ENCODE measurements around the gene PTMS. TPM values are rescaled to one million over a fixed set of nuclear protein-coding genes. Genes with fewer than 3 reads are reported as not detected.

Gene PTMS
- total and polyA plus RNA-seq, 9 of the 15 experiments (the other 6 are each of a cell fraction or from before 2014, with no cell fraction given): 5.1 to 287 (median 78.5) TPM

DNA sequence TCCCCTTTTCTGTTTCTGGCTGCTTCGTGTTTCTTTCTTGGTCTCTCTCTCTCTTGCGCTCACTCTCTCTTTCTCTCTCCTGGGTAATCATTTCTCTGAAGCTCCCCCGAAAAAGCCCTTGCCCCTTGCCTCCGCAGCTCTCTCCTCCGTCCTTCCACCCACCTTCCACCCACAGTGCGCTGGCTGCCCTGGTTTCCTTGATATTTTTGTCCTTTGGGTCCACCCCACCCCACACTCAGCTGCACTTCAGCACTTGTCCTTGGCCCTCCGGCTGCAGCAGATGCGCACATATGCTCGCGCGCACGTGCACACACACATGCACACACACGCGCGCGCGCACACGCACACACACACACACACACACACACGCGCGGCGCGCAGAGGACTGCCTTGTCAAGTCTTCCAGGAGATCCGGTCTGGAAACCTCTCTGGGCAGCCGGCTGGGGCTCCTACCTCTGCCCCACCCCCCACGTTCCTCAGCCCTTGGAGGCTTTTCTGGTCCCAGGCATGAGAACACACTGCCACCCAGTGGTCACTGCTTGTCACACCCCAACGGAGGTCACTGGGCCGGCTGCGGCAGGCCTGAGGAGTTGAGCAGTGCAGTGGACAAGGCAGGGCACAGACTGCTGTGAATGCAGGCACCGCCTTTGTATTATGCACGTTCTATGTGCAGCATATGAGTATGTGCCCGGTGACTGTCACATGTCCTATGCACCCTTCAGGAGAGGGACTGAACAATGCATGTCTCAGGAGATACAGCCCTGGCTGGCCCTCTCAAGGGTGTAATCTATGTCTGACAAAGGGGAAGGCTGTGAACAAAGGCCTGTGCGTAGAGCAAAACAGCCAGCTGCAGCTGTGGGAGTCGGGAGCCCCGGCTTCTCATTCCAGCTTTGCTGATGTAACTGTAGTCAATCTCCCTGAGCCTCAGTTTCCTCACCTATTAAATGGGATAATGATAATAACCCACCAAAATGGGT, 12.7 kb downstream of the PTMS start (continued):
- TF ChIP-seq, protein P1, sequence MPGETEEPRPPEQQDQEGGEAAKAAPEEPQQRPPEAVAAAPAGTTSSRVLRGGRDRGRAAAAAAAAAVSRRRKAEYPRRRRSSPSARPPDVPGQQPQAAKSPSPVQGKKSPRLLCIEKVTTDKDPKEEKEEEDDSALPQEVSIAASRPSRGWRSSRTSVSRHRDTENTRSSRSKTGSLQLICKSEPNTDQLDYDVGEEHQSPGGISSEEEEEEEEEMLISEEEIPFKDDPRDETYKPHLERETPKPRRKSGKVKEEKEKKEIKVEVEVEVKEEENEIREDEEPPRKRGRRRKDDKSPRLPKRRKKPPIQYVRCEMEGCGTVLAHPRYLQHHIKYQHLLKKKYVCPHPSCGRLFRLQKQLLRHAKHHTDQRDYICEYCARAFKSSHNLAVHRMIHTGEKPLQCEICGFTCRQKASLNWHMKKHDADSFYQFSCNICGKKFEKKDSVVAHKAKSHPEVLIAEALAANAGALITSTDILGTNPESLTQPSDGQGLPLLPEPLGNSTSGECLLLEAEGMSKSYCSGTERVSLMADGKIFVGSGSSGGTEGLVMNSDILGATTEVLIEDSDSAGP (CRISPR knock-in tag; IDR thresholded peaks at IDR 0.05): no peak
- TF ChIP-seq HNRNPUL1 (IDR thresholded peaks at IDR 0.05; ENCODE audit: low read length) (no peak), EGR1 (conservative IDR thresholded peaks at IDR 0.05) (peak; percentile 55), KDM1A (IDR thresholded peaks at IDR 0.05) (peak in 1 of 2 experiments; percentile 83; a peak in 2 of 4 replicates), HMG20B (CRISPR knock-in tag; IDR thresholded peaks at IDR 0.05) (no peak), CHCHD3 (CRISPR knock-in tag; IDR thresholded peaks at IDR 0.05) (no peak)
- TF ChIP-seq, protein P2, sequence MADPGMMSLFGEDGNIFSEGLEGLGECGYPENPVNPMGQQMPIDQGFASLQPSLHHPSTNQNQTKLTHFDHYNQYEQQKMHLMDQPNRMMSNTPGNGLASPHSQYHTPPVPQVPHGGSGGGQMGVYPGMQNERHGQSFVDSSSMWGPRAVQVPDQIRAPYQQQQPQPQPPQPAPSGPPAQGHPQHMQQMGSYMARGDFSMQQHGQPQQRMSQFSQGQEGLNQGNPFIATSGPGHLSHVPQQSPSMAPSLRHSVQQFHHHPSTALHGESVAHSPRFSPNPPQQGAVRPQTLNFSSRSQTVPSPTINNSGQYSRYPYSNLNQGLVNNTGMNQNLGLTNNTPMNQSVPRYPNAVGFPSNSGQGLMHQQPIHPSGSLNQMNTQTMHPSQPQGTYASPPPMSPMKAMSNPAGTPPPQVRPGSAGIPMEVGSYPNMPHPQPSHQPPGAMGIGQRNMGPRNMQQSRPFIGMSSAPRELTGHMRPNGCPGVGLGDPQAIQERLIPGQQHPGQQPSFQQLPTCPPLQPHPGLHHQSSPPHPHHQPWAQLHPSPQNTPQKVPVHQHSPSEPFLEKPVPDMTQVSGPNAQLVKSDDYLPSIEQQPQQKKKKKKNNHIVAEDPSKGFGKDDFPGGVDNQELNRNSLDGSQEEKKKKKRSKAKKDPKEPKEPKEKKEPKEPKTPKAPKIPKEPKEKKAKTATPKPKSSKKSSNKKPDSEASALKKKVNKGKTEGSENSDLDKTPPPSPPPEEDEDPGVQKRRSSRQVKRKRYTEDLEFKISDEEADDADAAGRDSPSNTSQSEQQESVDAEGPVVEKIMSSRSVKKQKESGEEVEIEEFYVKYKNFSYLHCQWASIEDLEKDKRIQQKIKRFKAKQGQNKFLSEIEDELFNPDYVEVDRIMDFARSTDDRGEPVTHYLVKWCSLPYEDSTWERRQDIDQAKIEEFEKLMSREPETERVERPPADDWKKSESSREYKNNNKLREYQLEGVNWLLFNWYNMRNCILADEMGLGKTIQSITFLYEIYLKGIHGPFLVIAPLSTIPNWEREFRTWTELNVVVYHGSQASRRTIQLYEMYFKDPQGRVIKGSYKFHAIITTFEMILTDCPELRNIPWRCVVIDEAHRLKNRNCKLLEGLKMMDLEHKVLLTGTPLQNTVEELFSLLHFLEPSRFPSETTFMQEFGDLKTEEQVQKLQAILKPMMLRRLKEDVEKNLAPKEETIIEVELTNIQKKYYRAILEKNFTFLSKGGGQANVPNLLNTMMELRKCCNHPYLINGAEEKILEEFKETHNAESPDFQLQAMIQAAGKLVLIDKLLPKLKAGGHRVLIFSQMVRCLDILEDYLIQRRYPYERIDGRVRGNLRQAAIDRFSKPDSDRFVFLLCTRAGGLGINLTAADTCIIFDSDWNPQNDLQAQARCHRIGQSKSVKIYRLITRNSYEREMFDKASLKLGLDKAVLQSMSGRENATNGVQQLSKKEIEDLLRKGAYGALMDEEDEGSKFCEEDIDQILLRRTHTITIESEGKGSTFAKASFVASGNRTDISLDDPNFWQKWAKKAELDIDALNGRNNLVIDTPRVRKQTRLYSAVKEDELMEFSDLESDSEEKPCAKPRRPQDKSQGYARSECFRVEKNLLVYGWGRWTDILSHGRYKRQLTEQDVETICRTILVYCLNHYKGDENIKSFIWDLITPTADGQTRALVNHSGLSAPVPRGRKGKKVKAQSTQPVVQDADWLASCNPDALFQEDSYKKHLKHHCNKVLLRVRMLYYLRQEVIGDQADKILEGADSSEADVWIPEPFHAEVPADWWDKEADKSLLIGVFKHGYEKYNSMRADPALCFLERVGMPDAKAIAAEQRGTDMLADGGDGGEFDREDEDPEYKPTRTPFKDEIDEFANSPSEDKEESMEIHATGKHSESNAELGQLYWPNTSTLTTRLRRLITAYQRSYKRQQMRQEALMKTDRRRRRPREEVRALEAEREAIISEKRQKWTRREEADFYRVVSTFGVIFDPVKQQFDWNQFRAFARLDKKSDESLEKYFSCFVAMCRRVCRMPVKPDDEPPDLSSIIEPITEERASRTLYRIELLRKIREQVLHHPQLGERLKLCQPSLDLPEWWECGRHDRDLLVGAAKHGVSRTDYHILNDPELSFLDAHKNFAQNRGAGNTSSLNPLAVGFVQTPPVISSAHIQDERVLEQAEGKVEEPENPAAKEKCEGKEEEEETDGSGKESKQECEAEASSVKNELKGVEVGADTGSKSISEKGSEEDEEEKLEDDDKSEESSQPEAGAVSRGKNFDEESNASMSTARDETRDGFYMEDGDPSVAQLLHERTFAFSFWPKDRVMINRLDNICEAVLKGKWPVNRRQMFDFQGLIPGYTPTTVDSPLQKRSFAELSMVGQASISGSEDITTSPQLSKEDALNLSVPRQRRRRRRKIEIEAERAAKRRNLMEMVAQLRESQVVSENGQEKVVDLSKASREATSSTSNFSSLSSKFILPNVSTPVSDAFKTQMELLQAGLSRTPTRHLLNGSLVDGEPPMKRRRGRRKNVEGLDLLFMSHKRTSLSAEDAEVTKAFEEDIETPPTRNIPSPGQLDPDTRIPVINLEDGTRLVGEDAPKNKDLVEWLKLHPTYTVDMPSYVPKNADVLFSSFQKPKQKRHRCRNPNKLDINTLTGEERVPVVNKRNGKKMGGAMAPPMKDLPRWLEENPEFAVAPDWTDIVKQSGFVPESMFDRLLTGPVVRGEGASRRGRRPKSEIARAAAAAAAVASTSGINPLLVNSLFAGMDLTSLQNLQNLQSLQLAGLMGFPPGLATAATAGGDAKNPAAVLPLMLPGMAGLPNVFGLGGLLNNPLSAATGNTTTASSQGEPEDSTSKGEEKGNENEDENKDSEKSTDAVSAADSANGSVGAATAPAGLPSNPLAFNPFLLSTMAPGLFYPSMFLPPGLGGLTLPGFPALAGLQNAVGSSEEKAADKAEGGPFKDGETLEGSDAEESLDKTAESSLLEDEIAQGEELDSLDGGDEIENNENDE (IDR thresholded peaks at IDR 0.05; ENCODE audit: low read depth, low read length): no peak
- TF ChIP-seq, protein P3, sequence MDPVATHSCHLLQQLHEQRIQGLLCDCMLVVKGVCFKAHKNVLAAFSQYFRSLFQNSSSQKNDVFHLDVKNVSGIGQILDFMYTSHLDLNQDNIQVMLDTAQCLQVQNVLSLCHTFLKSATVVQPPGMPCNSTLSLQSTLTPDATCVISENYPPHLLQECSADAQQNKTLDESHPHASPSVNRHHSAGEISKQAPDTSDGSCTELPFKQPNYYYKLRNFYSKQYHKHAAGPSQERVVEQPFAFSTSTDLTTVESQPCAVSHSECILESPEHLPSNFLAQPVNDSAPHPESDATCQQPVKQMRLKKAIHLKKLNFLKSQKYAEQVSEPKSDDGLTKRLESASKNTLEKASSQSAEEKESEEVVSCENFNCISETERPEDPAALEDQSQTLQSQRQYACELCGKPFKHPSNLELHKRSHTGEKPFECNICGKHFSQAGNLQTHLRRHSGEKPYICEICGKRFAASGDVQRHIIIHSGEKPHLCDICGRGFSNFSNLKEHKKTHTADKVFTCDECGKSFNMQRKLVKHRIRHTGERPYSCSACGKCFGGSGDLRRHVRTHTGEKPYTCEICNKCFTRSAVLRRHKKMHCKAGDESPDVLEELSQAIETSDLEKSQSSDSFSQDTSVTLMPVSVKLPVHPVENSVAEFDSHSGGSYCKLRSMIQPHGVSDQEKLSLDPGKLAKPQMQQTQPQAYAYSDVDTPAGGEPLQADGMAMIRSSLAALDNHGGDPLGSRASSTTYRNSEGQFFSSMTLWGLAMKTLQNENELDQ (CRISPR knock-in tag; IDR thresholded peaks at IDR 0.05; ENCODE audit: borderline replicate concordance): no peak
- TF ChIP-seq, protein P4, sequence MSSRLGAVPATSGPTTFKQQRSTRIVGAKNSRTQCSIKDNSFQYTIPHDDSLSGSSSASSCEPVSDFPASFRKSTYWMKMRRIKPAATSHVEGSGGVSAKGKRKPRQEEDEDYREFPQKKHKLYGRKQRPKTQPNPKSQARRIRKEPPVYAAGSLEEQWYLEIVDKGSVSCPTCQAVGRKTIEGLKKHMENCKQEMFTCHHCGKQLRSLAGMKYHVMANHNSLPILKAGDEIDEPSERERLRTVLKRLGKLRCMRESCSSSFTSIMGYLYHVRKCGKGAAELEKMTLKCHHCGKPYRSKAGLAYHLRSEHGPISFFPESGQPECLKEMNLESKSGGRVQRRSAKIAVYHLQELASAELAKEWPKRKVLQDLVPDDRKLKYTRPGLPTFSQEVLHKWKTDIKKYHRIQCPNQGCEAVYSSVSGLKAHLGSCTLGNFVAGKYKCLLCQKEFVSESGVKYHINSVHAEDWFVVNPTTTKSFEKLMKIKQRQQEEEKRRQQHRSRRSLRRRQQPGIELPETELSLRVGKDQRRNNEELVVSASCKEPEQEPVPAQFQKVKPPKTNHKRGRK (tag; IDR thresholded peaks at IDR 0.05): no peak

Data from K562 (cell line).